HFF-Myc (cell line): ENCODE measurements around the gene MYO16.

Experiments used
- DNase-seq: peaks from one replicate; pipeline ENCODE4 v3.0.0-alpha.2; 2011; ENCODE audit warnings: low read depth; ENCODE audit errors: extremely low read depth
- H3K4me3 ChIP-seq: replicated peaks from 2 replicates; pipeline ENCODE4 v1.5.1; 2011; ENCODE audit warnings: low read depth, mild to moderate bottlenecking, control low read depth, low read length
- TF ChIP-seq, protein P1 (sequence below): IDR thresholded peaks from 2 replicates; pipeline ENCODE4 v1.5.1; 2012; ENCODE audit warnings: mild to moderate bottlenecking, low read depth, low read length, control low read depth; ENCODE audit errors: missing control alignments

MYO16 gene

DNA sequence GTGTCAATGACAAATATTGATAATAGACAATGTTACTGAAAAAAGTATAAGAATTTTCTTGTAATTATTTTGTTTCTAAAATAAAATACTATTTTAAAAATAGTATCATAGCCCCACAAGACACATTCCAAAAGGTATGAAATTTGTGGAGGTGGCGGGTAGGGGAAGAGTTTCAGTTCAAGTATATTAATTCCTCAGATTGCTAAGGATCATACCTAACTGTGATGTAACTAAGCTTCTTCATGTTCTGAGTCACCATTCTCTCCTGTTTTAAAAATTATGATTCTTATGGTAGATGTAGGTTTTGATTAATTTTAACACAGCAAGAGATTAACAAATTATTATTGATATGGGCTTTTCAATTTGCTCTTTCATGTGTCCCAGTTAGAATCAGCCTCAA, 61.3 kb downstream of the MYO16 start:
- TF ChIP-seq, protein P1, sequence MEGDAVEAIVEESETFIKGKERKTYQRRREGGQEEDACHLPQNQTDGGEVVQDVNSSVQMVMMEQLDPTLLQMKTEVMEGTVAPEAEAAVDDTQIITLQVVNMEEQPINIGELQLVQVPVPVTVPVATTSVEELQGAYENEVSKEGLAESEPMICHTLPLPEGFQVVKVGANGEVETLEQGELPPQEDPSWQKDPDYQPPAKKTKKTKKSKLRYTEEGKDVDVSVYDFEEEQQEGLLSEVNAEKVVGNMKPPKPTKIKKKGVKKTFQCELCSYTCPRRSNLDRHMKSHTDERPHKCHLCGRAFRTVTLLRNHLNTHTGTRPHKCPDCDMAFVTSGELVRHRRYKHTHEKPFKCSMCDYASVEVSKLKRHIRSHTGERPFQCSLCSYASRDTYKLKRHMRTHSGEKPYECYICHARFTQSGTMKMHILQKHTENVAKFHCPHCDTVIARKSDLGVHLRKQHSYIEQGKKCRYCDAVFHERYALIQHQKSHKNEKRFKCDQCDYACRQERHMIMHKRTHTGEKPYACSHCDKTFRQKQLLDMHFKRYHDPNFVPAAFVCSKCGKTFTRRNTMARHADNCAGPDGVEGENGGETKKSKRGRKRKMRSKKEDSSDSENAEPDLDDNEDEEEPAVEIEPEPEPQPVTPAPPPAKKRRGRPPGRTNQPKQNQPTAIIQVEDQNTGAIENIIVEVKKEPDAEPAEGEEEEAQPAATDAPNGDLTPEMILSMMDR, result no peak
- no peak for DNase-seq
- no peak overlapping the region for H3K4me3 ChIP-seq

- TF ChIP-seq, protein P1, result no peak
- peak; percentile 92 for DNase-seq
- H3K4me3 ChIP-seq, result no peak overlapping the region
Measured at GRCh38 chr13:108700422-108701170, 71.2 kb downstream of the MYO16 start.

GRCh38 chr13:108702171-108702570, 72.8 kb downstream of the MYO16 start:
- H3K4me3 ChIP-seq, result no peak overlapping the region
- DNase-seq, result no peak
- TF ChIP-seq, protein P1, result no peak

GRCh38 chr13:108705031-108705430, 75.6 kb downstream of the MYO16 start:
- TF ChIP-seq, protein P1, result no peak
- H3K4me3 ChIP-seq, result no peak overlapping the region
- DNase-seq, result no peak

- no peak for DNase-seq
- TF ChIP-seq, protein P1, result no peak
- no peak overlapping the region for H3K4me3 ChIP-seq
Measured at GRCh38 chr13:108707584-108707983, 78.2 kb downstream of the MYO16 start.

DNA sequence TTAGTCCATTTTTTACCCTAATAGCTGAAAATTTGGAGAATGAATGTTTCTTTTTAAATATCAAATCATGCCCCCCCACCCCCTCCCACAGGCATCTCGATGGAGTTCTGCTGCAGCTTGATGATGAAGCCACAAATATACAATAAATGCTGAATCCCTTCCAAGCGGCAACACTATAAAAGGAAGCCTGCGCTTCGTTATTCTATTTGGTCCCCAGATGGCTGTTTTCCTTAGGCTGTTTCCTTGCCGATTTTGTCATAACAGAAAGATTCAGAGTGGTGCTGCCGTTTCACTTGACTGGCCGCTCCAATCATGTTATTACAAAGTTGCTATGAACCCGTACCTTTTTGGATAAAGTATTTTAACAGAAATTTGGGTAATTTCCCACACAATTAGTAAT, 79.5 kb downstream of the MYO16 start:
- DNase-seq, result peak; percentile 33
- no peak overlapping the region for H3K4me3 ChIP-seq
- TF ChIP-seq, protein P1, result no peak

DNA sequence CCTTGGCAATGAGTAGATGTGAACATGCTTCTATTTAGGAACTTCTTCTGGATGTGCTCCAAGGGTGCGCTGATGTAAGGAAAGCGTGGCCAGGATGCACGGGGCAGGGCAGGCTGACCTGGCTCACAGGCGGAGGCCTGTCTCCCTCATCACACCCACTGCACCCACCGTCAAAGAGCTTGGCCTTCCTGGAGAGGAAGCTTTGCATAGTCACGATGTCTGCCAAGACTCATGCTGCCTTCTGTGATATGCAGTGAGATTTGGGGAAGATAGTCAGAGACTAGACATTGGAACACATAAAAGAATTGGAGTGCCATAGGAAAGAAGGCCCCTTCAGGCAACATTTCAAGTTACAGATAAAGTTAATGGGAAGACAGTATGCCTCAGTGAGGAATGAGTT, 82.0 kb downstream of the MYO16 start:
- H3K4me3 ChIP-seq, result no peak overlapping the region
- TF ChIP-seq, protein P1, result no peak
- DNase-seq, result no peak
